ENCODE measurements around the gene DYNC1H1. TPM values are rescaled to one million over a fixed set of nuclear protein-coding genes. Genes with fewer than 3 reads are reported as not detected.
A peak's percentile ranks its signal among the peaks of the same experiment; 100 is the strongest.

Gene DYNC1H1
- total RNA-seq, 1 donor from 2014 or later: 783 TPM

GRCh38 chr14:102056694-102057442 is 92.5 kb downstream of the DYNC1H1 start:
- Histone ChIP-seq H3K27me3 (ENCODE audit: control insufficient read depth, insufficient read depth, low read length) (no peaks in the 10 kb centered on the region), H3K36me3 (ENCODE audit: control insufficient read depth, insufficient read depth, low read length) (no peaks in the 10 kb centered on the region), H3K4me3 (ENCODE audit: low read depth, low read length) (no peak overlapping the region)
- no peak for TF ChIP-seq CTCF (IDR thresholded peaks at IDR 0.05; ENCODE audit: insufficient read depth, low read length, poor library complexity, severe bottlenecking)
- no peak for DNase-seq (ENCODE audit: low read depth)

- DNase-seq (ENCODE audit: low read depth): no peak
- no peaks in the 10 kb centered on the region for H3K36me3 ChIP-seq (ENCODE audit: control insufficient read depth, insufficient read depth, low read length)
- H3K4me3 ChIP-seq (ENCODE audit: low read depth, low read length): no peak overlapping the region
- no peak for TF ChIP-seq CTCF (IDR thresholded peaks at IDR 0.05; ENCODE audit: insufficient read depth, low read length, poor library complexity, severe bottlenecking)
- no peaks in the 10 kb centered on the region for H3K27me3 ChIP-seq (ENCODE audit: control insufficient read depth, insufficient read depth, low read length)
Observed at GRCh38 chr14:102057480-102058114, 93.2 kb downstream of the DYNC1H1 start.

- TF ChIP-seq CTCF (IDR thresholded peaks at IDR 0.05; ENCODE audit: insufficient read depth, low read length, poor library complexity, severe bottlenecking): no peak
- no peak for DNase-seq (ENCODE audit: low read depth)
- no peak overlapping the region for H3K4me3 ChIP-seq (ENCODE audit: low read depth, low read length)
Observed at GRCh38 chr14:102058146-102058545, 93.8 kb downstream of the DYNC1H1 start.

GRCh38 chr14:102058961-102059360 is 94.6 kb downstream of the DYNC1H1 start:
- DNase-seq (ENCODE audit: low read depth): no peak

More at GRCh38 chr14:102058146-102058545, 93.8 kb downstream of the DYNC1H1 start:
- Histone ChIP-seq H3K36me3 (ENCODE audit: control insufficient read depth, insufficient read depth, low read length) (no peaks in the 10 kb centered on the region), H3K27me3 (ENCODE audit: control insufficient read depth, insufficient read depth, low read length) (no peaks in the 10 kb centered on the region)

GRCh38 chr14:102063109-102063807 is 98.9 kb downstream of the DYNC1H1 start:
- peak; percentile 36 for TF ChIP-seq CTCF (IDR thresholded peaks at IDR 0.05; ENCODE audit: insufficient read depth, low read length, poor library complexity, severe bottlenecking)
- DNase-seq (ENCODE audit: low read depth): peak; percentile 68
- no peaks in the 10 kb centered on the region for H3K27me3 ChIP-seq (ENCODE audit: control insufficient read depth, insufficient read depth, low read length)
- no peaks in the 10 kb centered on the region for H3K36me3 ChIP-seq (ENCODE audit: control insufficient read depth, insufficient read depth, low read length)
- no peak overlapping the region for H3K4me3 ChIP-seq (ENCODE audit: low read depth, low read length)

More at GRCh38 chr14:102058961-102059360, 94.6 kb downstream of the DYNC1H1 start:
- no peaks in the 10 kb centered on the region for H3K27me3 ChIP-seq (ENCODE audit: control insufficient read depth, insufficient read depth, low read length)
- no peaks in the 10 kb centered on the region for H3K36me3 ChIP-seq (ENCODE audit: control insufficient read depth, insufficient read depth, low read length)
- no peak for TF ChIP-seq CTCF (IDR thresholded peaks at IDR 0.05; ENCODE audit: insufficient read depth, low read length, poor library complexity, severe bottlenecking)
- no peak overlapping the region for H3K4me3 ChIP-seq (ENCODE audit: low read depth, low read length)
